GM21529 (cell line): ENCODE measurements around the gene MST1R.
A peak's percentile ranks its signal among the peaks of the same experiment; 100 is the strongest.
"Not testable (repeated sequence)": the region's sequence is repeated elsewhere in the genome, so short reads cannot be mapped to it uniquely, and the experiment has no call there.

Experiments used
- ATAC-seq: cut with Tn5 transposase; IDR thresholded peaks from one replicate; pipeline ENCODE4 v1.9.1; 2021; ENCODE audit not compliant: unreplicated experiment

Gene MST1R

GRCh38 chr3:49903451-49904424 is at the start of gene MST1R:
Gene MST1R, minus strand, starts transcription at chr3:49903873. Its CDS starts 264 bp downstream, at chr3:49903609.
- ATAC-seq = peak; percentile 68

- ATAC-seq = no peak
These were observed 49.3 kb upstream of the MST1R start for GRCh38 chr3:49952924-49953323.

- ATAC-seq = no peak
These were observed 39.0 kb upstream of the MST1R start for GRCh38 chr3:49942651-49943050.

- no peak for ATAC-seq
These were observed 37.1 kb upstream of the MST1R start for GRCh38 chr3:49940667-49941249.

- peak; percentile 93 for ATAC-seq
These were observed 36.4 kb upstream of the MST1R start, which contains the start of gene RBM6 for GRCh38 chr3:49939858-49940666. Gene RBM6, plus strand, starts transcription at chr3:49940150. Its CDS starts 22,492 bp downstream, at chr3:49962642.

GRCh38 chr3:49937090-49937489 is 33.4 kb upstream of the MST1R start:
- ATAC-seq = no peak

GRCh38 chr3:49932281-49932680 is 28.6 kb upstream of the MST1R start:
- ATAC-seq = not testable (repeated sequence)

- no peak for ATAC-seq
These were observed 27.2 kb upstream of the MST1R start for GRCh38 chr3:49930922-49931321.

- no peak for ATAC-seq
These were observed 26.6 kb upstream of the MST1R start for GRCh38 chr3:49930168-49930690.

- peak; percentile 89 for ATAC-seq
These were observed 25.9 kb upstream of the MST1R start, which contains the start of gene MON1A for GRCh38 chr3:49929291-49930167. Gene MON1A, minus strand, starts transcription at chr3:49929811. Its CDS starts 16,465 bp downstream, at chr3:49913346.

- ATAC-seq = no peak
These were observed 24.9 kb upstream of the MST1R start for GRCh38 chr3:49928481-49929017.

- no peak for ATAC-seq
These were observed 24.1 kb upstream of the MST1R start for GRCh38 chr3:49927798-49928197.

GRCh38 chr3:49926117-49926728 is 22.6 kb upstream of the MST1R start:
- ATAC-seq = no peak

- no peak for ATAC-seq
These were observed 21.8 kb upstream of the MST1R start for GRCh38 chr3:49925485-49925884.

GRCh38 chr3:49924683-49925082 is 21.0 kb upstream of the MST1R start:
- ATAC-seq = no peak

GRCh38 chr3:49917806-49918590 is 14.3 kb upstream of the MST1R start:
- not testable (repeated sequence) for ATAC-seq

- ATAC-seq = no peak
These were observed 13.0 kb upstream of the MST1R start for GRCh38 chr3:49916686-49917085.

- ATAC-seq = no peak
These were observed 11.2 kb upstream of the MST1R start for GRCh38 chr3:49914906-49915305.
